OCI-LY3 (cell line): ENCODE data around the gene OSBPL8.

Experiments used
- H2AFZ ChIP-seq: fragments of 200-600, 300-600 bp; shearing (Covaris generic); 2 replicates; pipeline ENCODE4 v1.6.0; 2014; ENCODE audit warnings: antibody characterized with exemption, low read depth, low read length
- H3K27ac ChIP-seq: fragments of 200-600, 300-600 bp; sonication (generic); 2 replicates; pipeline ENCODE4 v1.5.1; 2014; ENCODE audit warnings: mild to moderate bottlenecking, low read length, moderate library complexity, mixed read lengths
- H3K27me3 ChIP-seq: fragments of 200-600, 300-600 bp; sonication (generic); 2 replicates; pipeline ENCODE4 v1.6.1; 2014; ENCODE audit warnings: low read depth, low read length, mixed read lengths
- H3K36me3 ChIP-seq: fragments of 200-600, 300-600 bp; sonication (generic); replicated peaks from 2 replicates; pipeline ENCODE3; 2014; ENCODE audit warnings: low read depth, low read length, mixed read lengths
- H3K4me1 ChIP-seq: fragments of 300-600, 200-600 bp; sonication (generic); 2 replicates; pipeline ENCODE4 v1.6.1; 2014; ENCODE audit warnings: low read length, mixed read lengths
- H3K4me2 ChIP-seq: fragments of 200-600, 300-600 bp; sonication (generic); 2 replicates; pipeline ENCODE4 v1.6.1; 2014; ENCODE audit warnings: low read length, mixed read lengths
- H3K4me3 ChIP-seq: fragments of 300-600, 200-600 bp; sonication (generic); 2 replicates; pipeline ENCODE4 v1.5.1; 2014; ENCODE audit warnings: antibody characterized with exemption, mild to moderate bottlenecking, low read length, moderate library complexity
- H3K79me2 ChIP-seq: fragments of 300-600, 200-600 bp; shearing (Covaris generic); 2 replicates; pipeline ENCODE4 v1.6.1; 2014; ENCODE audit warnings: mild to moderate bottlenecking, low read length, mixed read lengths
- H3K9ac ChIP-seq: fragments of 300-600, 200-600 bp; shearing (Covaris generic); 2 replicates; pipeline ENCODE4 v1.6.0; 2014; ENCODE audit warnings: mild to moderate bottlenecking, low read length, moderate library complexity
- H3K9me3 ChIP-seq: fragments of 200-600, 300-600 bp; shearing (Covaris generic); 2 replicates; pipeline ENCODE4 v1.6.1; 2014; ENCODE audit warnings: low read length, mixed read lengths; ENCODE audit not compliant: insufficient read depth
- H4K20me1 ChIP-seq: fragments of 200-600, 300-600 bp; sonication (generic); 2 replicates; pipeline ENCODE4 v1.6.1; 2016; ENCODE audit warnings: low read length, mixed read lengths; ENCODE audit not compliant: insufficient read depth
- EZH2phosphoT487 ChIP-seq: fragments of 200-600 bp; shearing (Covaris generic); IDR thresholded peaks from 2 replicates; pipeline ENCODE4 v1.6.1; 2018; ENCODE audit warnings: antibody characterized with exemption, mixed run types, low read depth
- TF ChIP-seq, protein P1 (sequence below): fragments of 200-600, 300-600 bp; sonication (generic); IDR thresholded peaks from 2 replicates; pipeline ENCODE4 v1.5.1; 2014; ENCODE audit warnings: antibody characterized with exemption, low read length, low read depth

Gene OSBPL8

DNA sequence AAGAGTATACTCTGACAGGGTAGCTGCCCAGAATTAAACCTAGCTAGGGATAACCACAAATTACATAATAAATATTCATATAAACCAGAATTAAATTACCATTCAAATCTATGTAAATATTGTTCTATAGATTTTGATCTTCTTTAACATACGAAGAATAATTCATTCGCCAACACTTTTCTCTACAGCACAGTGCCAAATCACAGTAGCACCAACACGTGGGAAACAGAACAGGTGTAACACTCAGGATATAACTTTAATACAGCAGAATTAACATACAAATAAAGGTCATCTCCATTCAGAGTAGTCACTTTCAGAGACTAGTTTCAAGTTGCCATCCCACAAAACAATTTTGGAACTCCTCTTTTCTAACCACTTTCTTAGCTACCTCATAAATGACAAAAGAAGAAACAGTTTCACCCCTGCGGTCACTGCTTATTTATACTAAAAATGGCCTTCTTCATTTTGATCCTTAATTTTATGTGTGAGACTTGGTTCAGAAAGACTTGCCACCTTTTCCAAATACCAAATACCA lies 15.7 kb downstream of the OSBPL8 start:
- Histone ChIP-seq H4K20me1 (0 out of 2 replicates have a peak, but pooled peaks cover 4% of the 10 kb centered on the region), H3K27me3 (no peaks in the 10 kb centered on the region), H3K9ac (no peak overlapping the region), H3K27ac (no peak overlapping the region), H3K79me2 (peaks cover 35% of the 10 kb centered on the region), H2AFZ (no peak overlapping the region), H3K9me3 (no peaks in the 10 kb centered on the region), H3K4me1 (no peaks in the 10 kb centered on the region), H3K4me3 (no peak overlapping the region), H3K4me2 (no peak overlapping the region), H3K36me3 (no peaks in the 10 kb centered on the region)
- TF ChIP-seq EZH2phosphoT487 = no peak
- TF ChIP-seq, protein P1, sequence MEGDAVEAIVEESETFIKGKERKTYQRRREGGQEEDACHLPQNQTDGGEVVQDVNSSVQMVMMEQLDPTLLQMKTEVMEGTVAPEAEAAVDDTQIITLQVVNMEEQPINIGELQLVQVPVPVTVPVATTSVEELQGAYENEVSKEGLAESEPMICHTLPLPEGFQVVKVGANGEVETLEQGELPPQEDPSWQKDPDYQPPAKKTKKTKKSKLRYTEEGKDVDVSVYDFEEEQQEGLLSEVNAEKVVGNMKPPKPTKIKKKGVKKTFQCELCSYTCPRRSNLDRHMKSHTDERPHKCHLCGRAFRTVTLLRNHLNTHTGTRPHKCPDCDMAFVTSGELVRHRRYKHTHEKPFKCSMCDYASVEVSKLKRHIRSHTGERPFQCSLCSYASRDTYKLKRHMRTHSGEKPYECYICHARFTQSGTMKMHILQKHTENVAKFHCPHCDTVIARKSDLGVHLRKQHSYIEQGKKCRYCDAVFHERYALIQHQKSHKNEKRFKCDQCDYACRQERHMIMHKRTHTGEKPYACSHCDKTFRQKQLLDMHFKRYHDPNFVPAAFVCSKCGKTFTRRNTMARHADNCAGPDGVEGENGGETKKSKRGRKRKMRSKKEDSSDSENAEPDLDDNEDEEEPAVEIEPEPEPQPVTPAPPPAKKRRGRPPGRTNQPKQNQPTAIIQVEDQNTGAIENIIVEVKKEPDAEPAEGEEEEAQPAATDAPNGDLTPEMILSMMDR = no peak

DNA sequence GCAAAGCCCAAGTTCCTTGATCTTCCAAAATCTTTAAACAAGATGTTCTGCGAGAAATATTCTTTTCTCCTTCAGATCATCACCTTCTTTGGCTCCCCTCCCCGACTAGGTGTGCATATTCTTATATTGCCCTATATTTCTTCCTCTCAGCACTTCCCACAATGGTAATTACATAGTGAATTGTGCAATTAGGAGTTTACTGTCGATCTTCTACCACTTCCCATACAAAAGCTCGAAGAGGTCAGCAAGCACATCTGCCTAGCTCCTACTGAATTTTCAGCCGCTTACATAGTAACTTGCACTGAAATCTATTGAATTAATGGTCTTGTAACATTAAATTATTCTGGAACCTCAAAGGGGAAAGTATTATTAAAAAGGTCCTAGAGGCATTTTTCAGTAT lies 16.7 kb downstream of the OSBPL8 start:
- Histone ChIP-seq H3K9ac (no peak overlapping the region), H4K20me1 (0 out of 2 replicates have a peak, but pooled peaks cover 4% of the 10 kb centered on the region)

GRCh38 chr12:76539727-76540126 lies 19.8 kb downstream of the OSBPL8 start:
- Histone ChIP-seq H3K27ac (no peak overlapping the region), H3K27me3 (no peaks in the 10 kb centered on the region), H3K36me3 (no peaks in the 10 kb centered on the region), H2AFZ (no peak overlapping the region), H3K79me2 (peaks cover 9% of the 10 kb centered on the region), H3K4me1 (peaks cover 10% of the 10 kb centered on the region), H3K9ac (no peak overlapping the region), H4K20me1 (0 out of 2 replicates have a peak, but pooled peaks cover 4% of the 10 kb centered on the region), H3K4me3 (no peak overlapping the region), H3K9me3 (no peaks in the 10 kb centered on the region), H3K4me2 (no peak overlapping the region)
- TF ChIP-seq, protein P1 = no peak
- TF ChIP-seq EZH2phosphoT487 = no peak

More for the DNA sequence above, 16.7 kb downstream of the OSBPL8 start:
- H3K27me3 ChIP-seq = no peaks in the 10 kb centered on the region
- H3K4me1 ChIP-seq = no peaks in the 10 kb centered on the region
- no peak for TF ChIP-seq EZH2phosphoT487
- TF ChIP-seq, protein P1 = no peak
- H3K4me2 ChIP-seq = no peak overlapping the region
- no peak overlapping the region for H3K4me3 ChIP-seq
- no peaks in the 10 kb centered on the region for H3K9me3 ChIP-seq
- peaks cover 27% of the 10 kb centered on the region for H3K79me2 ChIP-seq
- no peaks in the 10 kb centered on the region for H3K36me3 ChIP-seq
- H2AFZ ChIP-seq = no peak overlapping the region
- no peak overlapping the region for H3K27ac ChIP-seq

DNA sequence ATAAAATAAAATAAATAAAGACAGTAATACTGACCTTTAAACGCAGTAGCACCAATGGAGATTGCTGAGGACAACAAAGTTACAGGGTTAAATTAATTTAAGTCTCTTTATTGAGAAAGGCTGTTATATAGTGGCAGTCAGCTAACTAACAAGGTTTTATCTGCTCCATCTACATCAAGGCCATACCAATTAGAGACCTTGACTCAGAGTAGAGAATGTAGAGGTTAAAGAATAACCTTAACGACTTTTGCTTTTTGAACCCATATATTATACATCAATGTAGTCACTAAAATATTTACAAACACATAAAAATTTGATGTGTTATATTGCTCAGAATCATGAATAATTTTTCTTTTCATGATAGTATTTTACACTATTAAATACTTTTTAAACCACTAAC lies 21.6 kb downstream of the OSBPL8 start:
- peaks cover 8% of the 10 kb centered on the region for H3K79me2 ChIP-seq
- TF ChIP-seq EZH2phosphoT487 = no peak
- TF ChIP-seq, protein P1 = no peak

More for the DNA sequence above, 21.6 kb downstream of the OSBPL8 start:
- H3K4me1 ChIP-seq = peaks cover 10% of the 10 kb centered on the region
- H3K27me3 ChIP-seq = no peaks in the 10 kb centered on the region
- H3K9me3 ChIP-seq = no peaks in the 10 kb centered on the region
- H3K36me3 ChIP-seq = no peaks in the 10 kb centered on the region
- no peak overlapping the region for H2AFZ ChIP-seq
- no peak overlapping the region for H3K4me3 ChIP-seq
- 0 out of 2 replicates have a peak, but pooled peaks cover 4% of the 10 kb centered on the region for H4K20me1 ChIP-seq
- no peak overlapping the region for H3K4me2 ChIP-seq
- no peak overlapping the region for H3K9ac ChIP-seq
- no peak overlapping the region for H3K27ac ChIP-seq
